SU-DHL-6 (cell line): ENCODE results near the gene DRAP1.

Experiments
- CTCF ChIP-seq: fragments of 200-600 bp; sonication (generic); IDR thresholded peaks from one replicate; pipeline ENCODE4 v1.5.1; 2017; ENCODE audit warnings: antibody characterized with exemption, mild to moderate bottlenecking, low read length, moderate library complexity; ENCODE audit not compliant: insufficient read depth, poor library complexity, severe bottlenecking
- EZH2phosphoT487 ChIP-seq: fragments of 200-600 bp; sonication (generic), shearing (Covaris generic); conservative IDR thresholded peaks from 2 replicates; pipeline ENCODE4 v1.6.1; 2018; ENCODE audit warnings: mild to moderate bottlenecking, antibody characterized with exemption, low read length, moderate library complexity, mixed read lengths

GRCh38 chr11:65870706-65871681 lies 48.2 kb upstream of the DRAP1 start:
- TF ChIP-seq CTCF (no peak), EZH2phosphoT487 (no peak)
